Fibroblast of the aortic adventitia (primary cell): ENCODE data around the gene RGS7. TPM values are rescaled to one million over a fixed set of nuclear protein-coding genes. Genes with fewer than 3 reads are reported as not detected.
A peak's percentile ranks its signal among the peaks of the same experiment; 100 is the strongest.
"Not testable (repeated sequence)": the region's sequence is repeated elsewhere in the genome, so short reads cannot be mapped to it uniquely, and the experiment has no call there.

Source experiments
- DNase-seq: peaks from one replicate; pipeline ENCODE4 v3.0.0-alpha.2; 2010; ENCODE audit warnings: low read depth
- H3K4me3 ChIP-seq: 2 replicates; pipeline ENCODE4 v1.5.1; 2011; ENCODE audit warnings: low read depth, mild to moderate bottlenecking, control low read depth, low read length, moderate library complexity
- CTCF ChIP-seq: IDR thresholded peaks from 2 replicates; pipeline ENCODE4 v1.5.1; 2011; ENCODE audit warnings: mild to moderate bottlenecking, low read length, control low read depth, inconsistent platforms; ENCODE audit not compliant: insufficient read depth
- total RNA-seq: library from RNA; depleted of rRNA; stranded (reverse); fragments of >200 nt; gene quantifications from 2 replicates; pipeline ENCODE4 v1.2.3, GENCODE V29; 2012; ENCODE audit warnings: low replicate concordance

The RGS7 gene
- total RNA-seq, 1 donor, result 0.63 TPM

GRCh38 chr1:241180569-241180968 is 176.4 kb downstream of the RGS7 start:
- TF ChIP-seq CTCF, result no peak
- DNase-seq, result no peak

GRCh38 chr1:241177660-241178059 is 179.3 kb downstream of the RGS7 start:
- DNase-seq, result no peak
- H3K4me3 ChIP-seq, result no peak overlapping the region
- no peak for TF ChIP-seq CTCF

More at GRCh38 chr1:241180569-241180968, 176.4 kb downstream of the RGS7 start:
- no peak overlapping the region for H3K4me3 ChIP-seq

GRCh38 chr1:241172486-241172885 is 184.5 kb downstream of the RGS7 start:
- DNase-seq, result no peak
- H3K4me3 ChIP-seq, result no peak overlapping the region

GRCh38 chr1:241171991-241172390 is 185.0 kb downstream of the RGS7 start:
- no peak overlapping the region for H3K4me3 ChIP-seq
- DNase-seq, result peak; percentile 10
- TF ChIP-seq CTCF, result no peak

More at GRCh38 chr1:241172486-241172885, 184.5 kb downstream of the RGS7 start:
- TF ChIP-seq CTCF, result no peak

GRCh38 chr1:241167121-241167630 is 189.8 kb downstream of the RGS7 start:
- no peak for TF ChIP-seq CTCF
- no peak overlapping the region for H3K4me3 ChIP-seq
- DNase-seq, result no peak

GRCh38 chr1:241166625-241167024 is 190.4 kb downstream of the RGS7 start:
- no peak for TF ChIP-seq CTCF

GRCh38 chr1:241165256-241165655 is 191.7 kb downstream of the RGS7 start:
- DNase-seq, H3K4me3 ChIP-seq: not testable (repeated sequence)

More at GRCh38 chr1:241166625-241167024, 190.4 kb downstream of the RGS7 start:
- no peak for DNase-seq
- no peak overlapping the region for H3K4me3 ChIP-seq
